ENCODE data around the gene HES5.

- no peak for TF ChIP-seq CTCF (CRISPR knock-in tag; IDR thresholded peaks at IDR 0.05)
- no peak for TF ChIP-seq HIVEP1 (CRISPR knock-in tag; IDR thresholded peaks at IDR 0.05)
- TF ChIP-seq SMC3 (IDR thresholded peaks at IDR 0.05; ENCODE audit: low read length) = no peak
- no peak for TF ChIP-seq REST (IDR thresholded peaks at IDR 0.05; ENCODE audit: borderline replicate concordance in 1 of 2, low read depth in 1 of 2, low read length in 2 of 2)
- no peak for TF ChIP-seq ZNF143 (CRISPR knock-in tag; IDR thresholded peaks at IDR 0.05)
- TF ChIP-seq NFIC (IDR thresholded peaks at IDR 0.05; ENCODE audit: low read length) = no peak
- TF ChIP-seq ZNF609 (CRISPR knock-in tag; IDR thresholded peaks at IDR 0.05; ENCODE audit: borderline replicate concordance) = no peak
- TF ChIP-seq ZBTB44 (CRISPR knock-in tag; IDR thresholded peaks at IDR 0.05) = no peak
- no peak for TF ChIP-seq YY1 (IDR thresholded peaks at IDR 0.05; ENCODE audit: insufficient read depth, insufficient replicate concordance, low read depth, low read length)
- no peak for TF ChIP-seq ATF1 (CRISPR knock-in tag; IDR thresholded peaks at IDR 0.05)
- TF ChIP-seq POLR2A (IDR thresholded peaks at IDR 0.05; ENCODE audit: insufficient read depth in 1 of 2, low read depth in 2 of 2, low read length in 2 of 2) = no peak
- TF ChIP-seq MYNN (CRISPR knock-in tag; IDR thresholded peaks at IDR 0.05; ENCODE audit: low read depth) = no peak
- TF ChIP-seq CREB1 (IDR thresholded peaks at IDR 0.05) = no peak
- TF ChIP-seq CREB1 (CRISPR knock-in tag; IDR thresholded peaks at IDR 0.05) = no peak
- TF ChIP-seq ARID4A (CRISPR knock-in tag; IDR thresholded peaks at IDR 0.05; ENCODE audit: borderline replicate concordance) = no peak
These were observed 30.0 kb downstream of the HES5 start for GRCh38 chr1:2499986-2500596.

All from HepG2 (cell line).